Right kidney (tissue), 1 donor: Measurements from ENCODE around the gene ATP6V0E1.
A peak's percentile ranks its signal among the peaks of the same experiment; 100 is the strongest.
"Not testable (repeated sequence)": the region's sequence is repeated elsewhere in the genome, so short reads cannot be mapped to it uniquely, and the experiment has no call there.

Experiments used
- DNase-seq: peaks from one replicate; pipeline ENCODE4 v3.0.0-alpha.2; 2016

The ATP6V0E1 gene

GRCh38 chr5:173032730-173033129 is 49.2 kb downstream of the ATP6V0E1 start:
- DNase-seq: no peak

GRCh38 chr5:173033923-173034322 is 50.4 kb downstream of the ATP6V0E1 start:
- DNase-seq: no peak

- no peak for DNase-seq
Observed at GRCh38 chr5:173035904-173036707, 52.5 kb downstream of the ATP6V0E1 start.

DNA sequence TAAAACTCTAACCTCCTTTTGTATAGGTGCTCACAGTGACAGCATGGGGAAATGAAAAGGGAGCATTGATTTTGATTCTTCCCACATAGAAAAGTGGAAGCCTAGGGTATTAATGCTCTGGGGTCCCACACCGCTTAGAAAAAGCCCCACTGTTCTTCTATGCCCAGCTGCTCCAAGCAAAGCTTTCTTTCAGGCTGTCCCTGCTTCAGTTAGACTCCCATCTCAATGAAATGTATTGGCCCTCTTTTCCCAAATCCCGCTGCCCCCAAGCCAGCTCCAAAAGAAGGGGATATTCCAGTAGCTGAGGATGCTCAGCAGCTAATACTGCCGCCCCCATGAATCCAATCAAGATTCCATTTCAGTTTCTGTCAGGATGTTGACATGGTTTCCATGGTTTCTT is 55.6 kb downstream of the ATP6V0E1 start:
- DNase-seq: no peak

DNA sequence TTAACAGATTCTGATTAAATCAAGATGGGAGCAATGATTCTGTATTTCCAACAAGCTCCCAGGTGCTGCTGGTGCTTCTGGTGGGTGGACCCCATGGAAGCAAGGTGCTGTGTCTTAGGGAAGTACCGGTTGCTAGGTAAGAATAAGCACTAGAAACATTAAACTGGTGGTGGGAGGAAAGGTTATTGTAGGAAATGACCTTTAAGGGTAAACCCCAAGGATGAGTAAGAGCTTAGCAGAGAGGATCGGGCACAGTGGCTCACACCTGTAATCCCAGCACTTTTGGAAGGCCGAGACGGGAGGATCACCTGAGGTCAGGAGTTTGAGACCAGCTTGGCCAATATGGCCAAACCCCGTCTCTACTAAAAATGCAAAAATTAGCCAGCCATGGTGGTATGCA is 56.4 kb downstream of the ATP6V0E1 start:
- no peak for DNase-seq

DNA sequence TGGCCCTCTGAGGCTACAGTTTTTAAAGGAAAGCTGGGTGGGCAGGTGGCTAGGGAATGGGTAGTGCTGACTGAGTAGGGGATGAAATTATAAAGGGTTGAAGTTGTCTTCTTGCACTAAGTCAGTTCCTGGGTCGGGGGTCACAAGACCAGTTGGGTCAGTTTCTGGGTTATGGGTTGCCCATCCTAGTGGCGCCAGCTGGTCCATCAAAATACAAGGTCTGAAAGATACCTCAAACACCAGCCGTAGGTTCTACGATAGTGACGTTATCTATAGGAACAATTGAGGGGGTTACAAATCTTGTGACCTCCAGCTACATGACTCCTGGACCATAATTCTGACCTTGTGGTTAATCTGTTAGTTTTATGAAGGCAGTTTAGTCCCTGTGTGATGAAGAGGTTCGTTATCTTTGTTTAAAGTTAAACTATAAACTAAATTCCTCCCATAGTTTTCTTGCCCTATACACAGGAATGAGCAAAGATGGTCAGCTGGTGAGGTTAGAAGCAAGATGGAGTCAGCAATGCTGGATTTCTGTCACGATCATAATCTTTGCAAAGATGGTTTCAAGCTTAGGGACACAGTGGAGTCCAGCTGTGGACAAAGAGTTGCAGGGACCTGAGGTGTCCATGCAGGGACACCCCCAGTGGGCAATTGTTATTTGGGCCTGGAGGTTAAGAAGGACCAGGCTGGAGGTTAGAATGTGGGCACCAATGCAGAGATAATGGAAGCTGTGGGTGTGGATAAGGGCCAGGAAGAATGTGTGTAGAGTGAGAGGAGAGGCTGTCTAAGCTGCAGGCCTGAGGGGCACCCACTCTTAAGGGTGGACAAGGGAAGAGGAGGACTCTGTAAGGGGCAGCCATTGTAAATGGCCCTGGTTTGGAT is 58.6 kb downstream of the ATP6V0E1 start:
- DNase-seq: no peak

DNA sequence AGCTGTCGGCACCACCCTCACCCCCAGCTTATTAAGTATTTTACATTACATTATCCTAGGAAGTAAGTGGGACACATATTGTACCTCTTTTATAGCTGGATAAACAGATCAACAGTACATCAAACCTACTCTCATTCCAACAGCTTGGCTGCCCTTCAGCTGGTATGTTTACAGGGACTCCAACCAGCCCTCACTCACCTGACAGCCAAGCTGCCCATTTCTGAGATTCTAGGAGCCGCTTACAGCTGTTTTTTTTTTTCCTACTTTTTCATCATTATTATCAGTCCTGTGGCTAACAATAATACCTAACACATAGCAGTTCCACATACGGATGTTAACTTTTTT is 59.2 kb downstream of the ATP6V0E1 start:
- no peak for DNase-seq

DNA sequence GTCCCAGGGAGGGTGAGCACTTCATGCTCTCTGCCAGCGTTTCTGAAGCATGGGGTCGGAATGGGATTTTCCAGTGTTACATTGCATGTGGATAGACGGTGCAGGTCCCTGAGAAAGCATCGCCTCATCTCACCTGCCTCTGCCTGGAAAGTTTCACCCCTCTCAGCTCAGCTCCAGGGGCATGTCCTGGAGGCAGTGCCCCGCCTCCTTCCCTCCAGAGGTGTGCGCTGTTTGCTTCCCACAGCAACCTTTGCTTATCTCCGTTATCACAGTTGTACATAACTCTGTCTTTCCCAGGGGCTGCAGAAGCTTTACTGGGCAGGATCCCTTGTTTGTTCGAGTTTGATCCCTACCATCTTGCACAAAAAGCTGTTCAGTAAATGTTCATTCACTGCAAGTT is 61.9 kb downstream of the ATP6V0E1 start:
- no peak for DNase-seq

GRCh38 chr5:173047096-173047837 is 63.7 kb downstream of the ATP6V0E1 start:
- DNase-seq: not testable (repeated sequence)

DNA sequence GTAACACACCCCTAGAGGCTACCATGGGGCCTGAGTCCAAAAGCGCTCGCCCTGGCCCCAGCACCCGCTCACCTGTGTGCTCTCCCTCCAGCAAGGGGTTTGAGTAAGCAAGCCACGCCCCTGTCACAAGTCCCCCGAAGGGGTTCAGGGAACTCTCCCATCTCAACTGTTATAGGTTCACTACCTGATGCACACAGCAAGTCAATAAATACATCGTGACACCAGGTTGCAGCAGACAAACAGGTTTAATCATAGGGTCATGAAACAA is 64.2 kb downstream of the ATP6V0E1 start:
- no peak for DNase-seq

DNA sequence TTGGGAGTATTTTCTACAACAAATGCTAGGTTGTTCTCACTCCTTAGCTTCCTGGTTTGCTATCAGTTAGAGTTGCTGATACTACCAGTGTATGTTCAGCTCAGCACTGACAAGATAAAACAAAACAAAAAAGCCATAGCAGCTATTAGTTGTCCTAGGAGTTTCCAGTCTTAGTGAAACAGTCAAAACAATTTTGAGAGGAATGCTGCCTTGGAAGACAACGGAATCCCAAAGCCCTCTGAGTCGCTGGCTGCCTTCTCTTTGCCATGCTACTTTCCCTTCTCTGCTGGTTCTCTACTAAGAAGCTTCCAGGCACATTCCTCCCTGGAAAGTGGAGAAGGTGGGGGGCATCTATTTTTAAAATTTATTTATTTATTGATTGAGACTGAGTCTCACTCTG is 67.2 kb downstream of the ATP6V0E1 start:
- no peak for DNase-seq

- no peak for DNase-seq
Observed at GRCh38 chr5:173051746-173052145, 68.2 kb downstream of the ATP6V0E1 start.

DNA sequence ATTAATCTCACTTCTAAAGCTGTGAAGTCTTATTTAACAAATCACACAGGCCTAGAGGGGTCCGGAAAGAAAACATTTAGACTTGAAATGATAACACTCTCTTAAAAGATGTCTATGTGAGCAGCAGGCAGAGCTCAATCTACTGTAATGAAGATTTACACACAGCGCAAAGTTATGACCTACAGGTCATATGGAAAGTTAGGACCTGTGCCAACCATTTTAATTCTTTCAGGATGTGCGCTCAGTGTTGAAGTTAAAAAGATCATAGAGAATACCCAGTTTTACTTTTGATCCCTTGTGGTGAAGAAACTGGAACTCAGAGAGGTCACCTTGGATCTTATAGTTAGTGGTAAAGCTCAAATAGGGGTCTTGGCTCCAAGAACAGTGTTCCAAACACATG is 69.5 kb downstream of the ATP6V0E1 start:
- no peak for DNase-seq

DNA sequence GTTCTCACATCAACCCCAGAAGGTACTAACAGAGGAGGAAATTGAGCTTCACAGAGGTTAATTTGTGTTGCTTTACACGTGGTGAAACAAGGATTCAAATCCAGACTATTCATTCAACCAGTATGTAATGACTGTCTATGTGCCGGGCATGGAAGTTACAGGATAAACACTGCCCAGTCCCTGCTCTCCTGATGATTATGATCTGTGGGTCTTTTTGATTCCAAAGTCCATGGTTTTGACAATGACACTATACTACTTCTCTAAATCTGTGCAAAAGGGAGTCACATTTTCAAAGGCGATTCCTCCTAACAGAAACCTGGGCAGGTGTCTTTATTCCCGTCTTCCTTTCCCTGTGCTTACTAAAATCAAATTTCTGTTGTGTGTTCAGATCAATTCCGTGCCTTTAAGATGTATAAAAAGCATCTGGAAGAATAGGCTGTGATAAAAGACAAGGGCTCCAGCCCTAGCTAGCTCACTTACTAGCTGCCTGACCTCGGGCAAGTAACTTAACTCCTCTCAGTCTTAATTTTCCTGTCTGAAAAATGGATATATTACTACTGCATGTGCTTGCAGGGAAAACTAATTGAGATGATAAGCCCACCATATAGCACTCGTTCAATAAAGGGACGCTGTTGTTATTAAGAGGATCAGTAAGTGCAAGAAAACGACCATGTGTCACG is 71.6 kb downstream of the ATP6V0E1 start:
- no peak for DNase-seq

DNA sequence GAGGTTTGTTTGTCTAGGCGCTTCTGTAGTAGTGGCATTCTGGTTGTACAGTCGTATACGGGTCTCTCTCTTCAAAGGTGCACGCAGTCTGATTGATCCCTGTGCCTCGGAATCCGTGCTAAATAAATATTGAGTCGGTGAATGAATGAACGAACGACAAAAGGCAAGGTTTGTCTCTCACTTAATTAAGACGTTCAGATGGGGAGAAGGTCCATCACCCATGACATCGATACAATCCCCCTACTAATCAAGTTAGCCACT is 72.1 kb downstream of the ATP6V0E1 start:
- DNase-seq: no peak

- peak; percentile 89 for DNase-seq
Observed at GRCh38 chr5:173055983-173056782, 72.6 kb downstream of the ATP6V0E1 start, which contains the start of gene CREBRF. Gene CREBRF (plus strand): TSS chr5:173056352. CDS start chr5:173080776, 24,424 bp downstream.

- DNase-seq: no peak
Observed at GRCh38 chr5:173056783-173057061, 73.2 kb downstream of the ATP6V0E1 start.

DNA sequence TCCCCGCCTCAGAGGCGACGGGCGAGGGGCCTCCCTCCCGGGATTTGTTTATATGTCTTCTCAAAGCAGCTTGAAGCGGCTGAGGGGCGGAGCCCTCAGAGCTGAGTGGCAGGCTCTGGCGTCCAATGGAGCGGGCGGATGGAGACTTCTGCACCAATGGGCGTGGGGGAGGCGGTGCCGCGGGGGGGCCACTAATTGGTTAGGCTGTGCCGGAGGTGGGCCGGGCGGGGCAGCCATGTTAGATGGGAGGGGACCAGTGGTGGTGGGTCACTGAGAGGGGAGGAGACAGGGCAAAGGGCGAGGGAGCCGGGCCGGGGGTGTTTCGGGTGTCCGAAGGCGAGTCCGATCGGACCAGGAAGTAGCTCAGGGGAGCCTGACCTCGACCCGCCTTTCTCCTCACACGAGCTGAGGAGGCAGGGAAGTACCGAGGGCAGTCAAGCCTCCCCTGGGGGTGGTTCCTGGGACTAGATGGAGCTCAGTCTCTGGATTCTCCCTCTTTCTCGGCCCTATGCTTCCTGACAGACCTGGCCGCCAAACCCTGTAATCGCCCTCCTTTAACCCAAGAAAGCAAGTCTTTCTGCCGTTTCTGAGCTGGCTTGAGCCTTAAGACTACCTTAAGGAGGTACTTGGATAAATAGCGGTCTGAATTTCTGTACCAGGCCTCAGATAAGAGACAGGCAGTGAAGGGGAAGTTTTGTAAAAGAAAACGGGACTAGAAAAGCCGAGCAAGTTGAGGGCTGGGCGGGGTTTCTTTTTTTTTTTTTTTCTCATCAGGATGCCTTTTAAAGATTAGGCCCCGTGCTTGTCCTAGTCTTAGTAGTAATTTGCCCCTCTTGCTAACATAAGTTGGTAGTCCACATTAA is 73.7 kb downstream of the ATP6V0E1 start:
- DNase-seq: peak; percentile 96

GRCh38 chr5:173062141-173062540 is 78.6 kb downstream of the ATP6V0E1 start:
- DNase-seq: no peak

- no peak for DNase-seq
Observed at GRCh38 chr5:173065155-173065554, 81.6 kb downstream of the ATP6V0E1 start.

DNA sequence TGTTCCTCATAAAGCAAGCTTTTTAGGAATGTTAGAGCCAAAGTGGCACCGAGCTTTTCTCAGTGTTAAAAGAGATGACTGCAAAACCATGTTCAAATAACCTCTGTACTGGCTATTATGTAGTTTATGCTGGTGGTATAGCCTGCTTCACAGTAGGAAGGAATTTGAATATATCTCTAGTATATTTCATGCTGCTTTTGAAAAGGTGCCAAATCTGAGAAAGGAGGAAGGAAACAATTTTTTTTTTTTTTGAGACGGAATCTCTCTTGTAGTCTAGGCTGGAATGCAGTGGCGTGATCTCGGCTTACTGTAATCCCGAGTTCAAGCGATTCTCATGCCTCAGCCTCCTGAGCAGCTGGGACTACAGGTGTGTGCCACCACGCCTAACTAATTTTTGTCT is 86.1 kb downstream of the ATP6V0E1 start:
- DNase-seq: no peak
